GM12878 (cell line): Measurements from ENCODE around the gene SERPINF2. TPM values are rescaled to one million over a fixed set of nuclear protein-coding genes. Genes with fewer than 3 reads are reported as not detected.

Source experiments
- ASH2L ChIP-seq: fragments of 300-600, 200-600 bp; sonication (generic); IDR thresholded peaks from 2 replicates; pipeline ENCODE4 v1.6.1; 2017; ENCODE audit warnings: low read depth, mild to moderate bottlenecking, borderline replicate concordance
- ATF2 ChIP-seq: IDR thresholded peaks from 2 replicates; pipeline ENCODE4 v1.6.1; 2012; ENCODE audit warnings: low read length, inconsistent platforms
- BCL11A ChIP-seq: IDR thresholded peaks from 2 replicates; pipeline ENCODE4 v1.6.1; 2011; ENCODE audit warnings: low read depth, low read length
- BHLHE40 ChIP-seq, 2 experiments: fragments of 450-650 bp in 1 of 2; IDR thresholded peaks; 2 replicates each; pipeline ENCODE4 v1.6.1; 2011 to 2017; ENCODE audit warnings: low read depth in 2 of 2, borderline replicate concordance in 1 of 2, improper control_type of control experiment in 1 of 2, low read length in 1 of 2, mild to moderate bottlenecking in 1 of 2
- BMI1 ChIP-seq: fragments of 450-650 bp; IDR thresholded peaks from 2 replicates; pipeline ENCODE4 v1.6.1; 2016; ENCODE audit warnings: mild to moderate bottlenecking, moderate library complexity, borderline replicate concordance
- CEBPZ ChIP-seq: fragments of 150-350 bp; IDR thresholded peaks from 2 replicates; pipeline ENCODE4 v1.6.1; 2016; ENCODE audit warnings: low read depth, low read length
- EGR1 ChIP-seq, 2 experiments: IDR thresholded peaks; 1 replicate in 1 of 2; 2 replicates in 1 of 2; pipeline ENCODE4 v1.6.1; 2011 to 2012; ENCODE audit warnings: low read depth in 2 of 2, low read length in 2 of 2, borderline replicate concordance in 1 of 2, mild to moderate bottlenecking in 1 of 2, moderate library complexity in 1 of 2
- FOS ChIP-seq: IDR thresholded peaks from 3 replicates; pipeline ENCODE4 v1.6.1; 2011; ENCODE audit warnings: borderline replicate concordance; ENCODE audit not compliant: insufficient read length; ENCODE audit errors: extremely low read depth
- GABPA ChIP-seq: IDR thresholded peaks from 2 replicates; pipeline ENCODE4 v1.6.1; 2014; ENCODE audit warnings: antibody characterized with exemption, low read depth, mild to moderate bottlenecking, inconsistent platforms
- HDAC2 ChIP-seq: fragments of 200-600 bp; sonication (generic); IDR thresholded peaks from 2 replicates; pipeline ENCODE4 v1.6.1; 2017
- HDGF ChIP-seq: fragments of 450-650 bp; IDR thresholded peaks from 2 replicates; pipeline ENCODE4 v1.6.1; 2016; ENCODE audit warnings: antibody characterized with exemption
- IKZF1 ChIP-seq: fragments of 450-650 bp; conservative IDR thresholded peaks from 2 replicates; pipeline ENCODE4 v1.6.1; 2017; ENCODE audit warnings: antibody characterized with exemption, mild to moderate bottlenecking
- KAT2A ChIP-seq: conservative IDR thresholded peaks from 2 replicates; pipeline ENCODE4 v1.6.1; 2011; ENCODE audit warnings: low read depth, low read length; ENCODE audit not compliant: control insufficient read depth
- LARP7 ChIP-seq: fragments of 450-650 bp; IDR thresholded peaks from 2 replicates; pipeline ENCODE4 v1.6.1; 2017; ENCODE audit warnings: mild to moderate bottlenecking
- MEF2A ChIP-seq: IDR thresholded peaks from 2 replicates; pipeline ENCODE4 v1.6.1; 2011; ENCODE audit warnings: low read depth, mild to moderate bottlenecking, low read length, moderate library complexity; ENCODE audit not compliant: insufficient read depth
- NFIC ChIP-seq: IDR thresholded peaks from 2 replicates; pipeline ENCODE4 v1.6.1; 2012; ENCODE audit warnings: low read depth, mild to moderate bottlenecking, inconsistent platforms, low read length, moderate library complexity
- NFXL1 ChIP-seq: fragments of 450-650 bp; IDR thresholded peaks from 2 replicates; pipeline ENCODE4 v1.6.1; 2017; ENCODE audit warnings: antibody characterized with exemption, mild to moderate bottlenecking, borderline replicate concordance
- NFYB ChIP-seq: IDR thresholded peaks from 2 replicates; pipeline ENCODE4 v1.6.1; 2011; ENCODE audit warnings: low read depth, mild to moderate bottlenecking, low read length, improper control_type of control experiment, moderate library complexity; ENCODE audit not compliant: insufficient read depth
- POLR2A ChIP-seq: IDR thresholded peaks from 2 replicates; pipeline ENCODE4 v1.6.1; 2011; ENCODE audit warnings: low read depth, mild to moderate bottlenecking, low read length
- POU2F2 ChIP-seq: IDR thresholded peaks from 3 replicates; pipeline ENCODE4 v1.6.1; 2011; ENCODE audit warnings: low read depth, mild to moderate bottlenecking, low read length, borderline replicate concordance
- RAD51 ChIP-seq: fragments of 450-650 bp; IDR thresholded peaks from 2 replicates; pipeline ENCODE4 v1.6.1; 2016; ENCODE audit warnings: moderate library complexity, mild to moderate bottlenecking, inconsistent platforms
- RB1 ChIP-seq: fragments of 450-650 bp; formaldehyde crosslinking; IDR thresholded peaks from 2 replicates; pipeline ENCODE4 v1.6.1; 2017; ENCODE audit warnings: mild to moderate bottlenecking, borderline replicate concordance
- RELA ChIP-seq: fragments of 450-650 bp; IDR thresholded peaks from 2 replicates; pipeline ENCODE4 v1.8.0; 2014; ENCODE audit warnings: borderline replicate concordance; ENCODE audit not compliant: partially characterized antibody
- STAT1 ChIP-seq: fragments of 450-650 bp; conservative IDR thresholded peaks from 2 replicates; pipeline ENCODE4 v1.6.1; 2014; ENCODE audit warnings: antibody characterized with exemption, mild to moderate bottlenecking
- TCF3 ChIP-seq: IDR thresholded peaks from 2 replicates; pipeline ENCODE4 v1.6.1; 2012; ENCODE audit warnings: low read depth, mild to moderate bottlenecking, low read length, borderline replicate concordance; ENCODE audit not compliant: insufficient read depth
- polyA plus RNA-seq, 11 experiments: library from polyadenylated mRNA; depleted of rRNA in 4 of 11; unstranded in 6 of 11; stranded (reverse) in 5 of 11; fragments of >200 nt; fragmentation: Nextera tagmentation in 4 of 11; fragmentation: Illumina TruSeq in 1 of 11; extraction: Ambion mirVana in 4 of 11; extraction: Trizol in 1 of 11; gene quantifications; 1 replicate in 1 of 11; 2 replicates in 10 of 11; pipeline versions ENCODE4 v1.2.1 to v1.2.3, GENCODE V29; 2011 to 2016; ENCODE audit warnings: inconsistent platforms in 2 of 11, missing spikeins in 2 of 11, low read depth in 1 of 11
- total RNA-seq, 4 experiments: library from RNA; depleted of rRNA in 3 of 4; stranded (reverse); fragments of >200 nt in 3 of 4; fragmentation: Illumina TruSeq in 1 of 4; extraction: Trizol in 1 of 4; gene quantifications; 2 replicates each; pipeline versions ENCODE4 v1.2.1 to v1.2.3, GENCODE V29; 2013 to 2021

SERPINF2 gene
- total and polyA plus RNA-seq, 10 of the 15 experiments (the other 5 are each of a cell fraction or from before 2014, with no cell fraction given): 0.04 to 0.21 (median 0.12) TPM; not detected in 6

GRCh38 chr17:1752425-1753262 lies 10.0 kb downstream of the SERPINF2 start (continued):
- no peak for TF ChIP-seq STAT1
- no peak for TF ChIP-seq CEBPZ
- TF ChIP-seq BMI1: no peak
- TF ChIP-seq TCF3: no peak
- peak; percentile 14 to 59; a peak in 1 of 4 replicates for TF ChIP-seq BHLHE40 (IDR thresholded peaks at IDR 0.05; ENCODE audit: borderline replicate concordance in 1 of 2, low read depth in 2 of 2, low read length in 1 of 2)
- TF ChIP-seq ATF2: no peak
- TF ChIP-seq NFYB: no peak
- TF ChIP-seq NFXL1: no peak
- TF ChIP-seq POLR2A: no peak
- TF ChIP-seq RAD51: no peak
- TF ChIP-seq HDGF: no peak
- TF ChIP-seq MEF2A: no peak
- TF ChIP-seq NFIC: no peak
- no peak for TF ChIP-seq RB1
- TF ChIP-seq EGR1 (IDR thresholded peaks at IDR 0.05; ENCODE audit: borderline replicate concordance in 1 of 2, low read depth in 2 of 2, low read length in 2 of 2): no peak
- TF ChIP-seq ASH2L: no peak
- TF ChIP-seq FOS: no peak
- 0 out of 2 replicates have a peak, but pooled peaks have one; percentile 19 for TF ChIP-seq IKZF1
- no peak for TF ChIP-seq GABPA
- no peak for TF ChIP-seq POU2F2
- no peak for TF ChIP-seq BCL11A
- TF ChIP-seq HDAC2: no peak
- no peak for TF ChIP-seq KAT2A
- TF ChIP-seq LARP7: no peak
- no peak for TF ChIP-seq RELA
